Loucy (cell line): Measurements from ENCODE around the gene PSMA1.

Experiments used
- CTCF ChIP-seq: fragments of 200-600 bp; sonication (generic); conservative IDR thresholded peaks from 2 replicates; pipeline ENCODE4 v1.5.1; 2014; ENCODE audit warnings: mild to moderate bottlenecking, antibody characterized with exemption, low read length
- EZH2phosphoT487 ChIP-seq: fragments of 200-600 bp; IDR thresholded peaks from 2 replicates; pipeline ENCODE4 v1.6.1; 2018; ENCODE audit warnings: antibody characterized with exemption, mild to moderate bottlenecking, moderate library complexity, borderline replicate concordance

- TF ChIP-seq CTCF (no peak), EZH2phosphoT487 (no peak)
Measured at GRCh38 chr11:14552089-14552488, 31.9 kb upstream of the PSMA1 start.
